Renal cortex interstitium (tissue), 15 donors: ENCODE data around the gene XCR1. TPM values are rescaled to one million over a fixed set of nuclear protein-coding genes. Genes with fewer than 3 reads are reported as not detected.
"Not testable (repeated sequence)": the region's sequence is repeated elsewhere in the genome, so short reads cannot be mapped to it uniquely, and the experiment has no call there.

ENCODE experiments used
- DNase-seq, 11 donors: peaks; one replicate each; pipeline ENCODE4 v3.0.0-alpha.2; 2013; ENCODE audit warnings: low read depth in 9 of 11, low spot score in 4 of 11; ENCODE audit errors: extremely low read depth in 1 of 11
- long read RNA-seq, 16 experiments: transcript quantifications; one replicate each; lab custom pipeline, GENCODE V29; 2026
- polyA plus RNA-seq, 3 donors: library from polyadenylated mRNA; unstranded; fragments of 120-200 nt; gene quantifications; one replicate each; pipeline ENCODE4 v1.2.1, GENCODE V29; 2013; ENCODE audit not compliant: insufficient read length in 3 of 3

Gene XCR1
- under 1 TPM in 2 of 3 donors, not detected in 1; 0.17 to 0.20 TPM for polyA plus RNA-seq
- long read RNA-seq, donor 1, result 0 reads
- long read RNA-seq, donor 2, result 0 reads
- long read RNA-seq, donor 3, result 0 reads
- long read RNA-seq, donor 4, result 0 reads
- long read RNA-seq, donor 5, result 0 reads
- long read RNA-seq, donor 6, result 0 reads
- long read RNA-seq, donor 7, result 0 reads
- long read RNA-seq, donor 8, result 0 reads
- long read RNA-seq, donor 9, result 0 reads
- long read RNA-seq, donor 10, result 0 reads
- long read RNA-seq, donor 11, result 0 reads
- long read RNA-seq, donor 12, result 0 reads
- long read RNA-seq, donor 13, full-length matches to known transcripts, result 1 of 1 reads
- long read RNA-seq, donor 13, partial matches to known transcripts, result 0 of 1 reads
- long read RNA-seq, donor 13, other reads (novel, unspliced or antisense), result 0 of 1 reads
- long read RNA-seq, donor 14, result 0 reads
- long read RNA-seq, donor 15, result 0 reads
- long read RNA-seq, donor 16, result 0 reads

GRCh38 chr3:46027021-46027705 is at the start of gene XCR1:
Gene XCR1, minus strand, starts transcription at chr3:46027483. Its CDS starts 5,536 bp downstream, at chr3:46021947.
- no peak for DNase-seq

- no peak for DNase-seq
Measured at GRCh38 chr3:46076606-46077005, 49.3 kb upstream of the XCR1 start.

GRCh38 chr3:46075816-46076215 is 48.5 kb upstream of the XCR1 start:
- DNase-seq, result no peak

- no peak for DNase-seq
Measured at GRCh38 chr3:46071222-46071858, 44.1 kb upstream of the XCR1 start.

GRCh38 chr3:46070595-46071093 is 43.4 kb upstream of the XCR1 start:
- DNase-seq, result no peak

GRCh38 chr3:46068501-46068900 is 41.2 kb upstream of the XCR1 start:
- no peak for DNase-seq

GRCh38 chr3:46067401-46067800 is 40.1 kb upstream of the XCR1 start:
- DNase-seq, result no peak

- DNase-seq, result no peak
Measured at GRCh38 chr3:46065750-46066256, 38.5 kb upstream of the XCR1 start.

- peak in 5 of 11 donors; percentile 24 to 57 (median 37) for DNase-seq
Measured at GRCh38 chr3:46065294-46065705, 38.0 kb upstream of the XCR1 start.

- no peak for DNase-seq
Measured at GRCh38 chr3:46062679-46063078, 35.4 kb upstream of the XCR1 start.

- no peak for DNase-seq
Measured at GRCh38 chr3:46061887-46062286, 34.6 kb upstream of the XCR1 start.

- DNase-seq, result no peak
Measured at GRCh38 chr3:46061108-46061720, 33.9 kb upstream of the XCR1 start.

- DNase-seq, result no peak
Measured at GRCh38 chr3:46060551-46060950, 33.3 kb upstream of the XCR1 start.

GRCh38 chr3:46059432-46059831 is 32.1 kb upstream of the XCR1 start:
- no peak for DNase-seq

GRCh38 chr3:46058981-46059380 is 31.7 kb upstream of the XCR1 start:
- DNase-seq, result no peak

- no peak for DNase-seq
Measured at GRCh38 chr3:46057716-46058115, 30.4 kb upstream of the XCR1 start.

- no peak for DNase-seq
Measured at GRCh38 chr3:46056686-46057085, 29.4 kb upstream of the XCR1 start.

- DNase-seq, result not testable (repeated sequence)
Measured at GRCh38 chr3:46053761-46054515, 26.7 kb upstream of the XCR1 start.
